Activated CD8-positive, alpha-beta T cell treated with anti-CD3 and anti-CD28 coated beads for 36 hours (primary cell): ENCODE measurements around the gene WNT9A. TPM values are rescaled to one million over a fixed set of nuclear protein-coding genes. Genes with fewer than 3 reads are reported as not detected.

Experiments used
- ATAC-seq: fragments of 200-7000 bp; cut with Tn5 transposase; one replicate; pipeline ENCODE4 v1.10.0; 2021; ENCODE audit warnings: mild to moderate bottlenecking, moderate library complexity
- CTCF ChIA-PET: fragments of 350-600 bp; sonication (Branson Sonifier 250); formaldehyde crosslinking; loops from one replicate; lab custom pipeline; 2021; ENCODE audit warnings: antibody characterized with exemption; lab: Charles Lee
- POLR2A ChIA-PET: fragments of 350-600 bp; sonication (Branson Sonifier 250); formaldehyde crosslinking; loops from one replicate; lab custom pipeline; 2021; ENCODE audit warnings: antibody characterized with exemption; lab: Charles Lee
- DNase-seq: peaks from one replicate; pipeline ENCODE4 v3.0.0-alpha.2; 2020
- H3K27ac Mint-ChIP-seq: one replicate; pipeline ENCODE4 v1.8.0; 2021; ENCODE audit warnings: mild to moderate bottlenecking, mixed read lengths
- H3K27me3 Mint-ChIP-seq: one replicate; pipeline ENCODE4 v1.8.0; 2021; ENCODE audit warnings: mixed read lengths
- H3K36me3 Mint-ChIP-seq: one replicate; pipeline ENCODE4 v1.8.0; 2021; ENCODE audit warnings: low read depth, mixed read lengths
- H3K4me1 Mint-ChIP-seq: one replicate; pipeline ENCODE4 v1.8.0; 2021; ENCODE audit warnings: low read depth, mixed read lengths
- H3K4me3 Mint-ChIP-seq: one replicate; pipeline ENCODE4 v1.8.0; 2021; ENCODE audit warnings: mild to moderate bottlenecking, moderate library complexity, mixed read lengths
- H3K9me3 Mint-ChIP-seq: one replicate; pipeline ENCODE4 v1.8.0; 2021; ENCODE audit warnings: mixed read lengths
- CTCF ChIP-seq: fragments of 200-600 bp; IDR thresholded peaks from one replicate; pipeline ENCODE4 v1.8.0; 2022; ENCODE audit warnings: antibody characterized with exemption, mild to moderate bottlenecking
- intact Hi-C: fragments of 100-400 bp; cut with micrococcal nuclease; formaldehyde crosslinking; loops from one replicate; pipeline ENCODE4 v1.10.0; 2022
- total RNA-seq, 2 experiments: library from RNA; stranded (reverse); gene quantifications; one replicate each; pipeline ENCODE4 v1.2.3, GENCODE V29; 2021

The WNT9A gene
- total RNA-seq, 2 experiments from 2014 or later: not detected

- H3K27ac Mint-ChIP-seq: no peak overlapping the region
- no peak for TF ChIP-seq CTCF
- ChIA-PET CTCF (interaction anchor here (0.9 to 1.4 kb wide), 2 partner anchors 11 to 125 kb away, joined by 3 to 5 read pairs; no protein-coding TSS in a partner anchor), POLR2A (interaction anchor here (1.1 kb wide), 1 partner anchor 63 kb away, joined by 3 read pairs; no protein-coding TSS in a partner anchor)
- intact Hi-C loops: no loop called here
- H3K4me3 Mint-ChIP-seq: no peak overlapping the region
- DNase-seq: peak; percentile 57
- H3K36me3 Mint-ChIP-seq: no peaks in the 10 kb centered on the region
- H3K27me3 Mint-ChIP-seq: no peaks in the 10 kb centered on the region
- peaks cover 20% of the 10 kb centered on the region for H3K4me1 Mint-ChIP-seq
- no peaks in the 10 kb centered on the region for H3K9me3 Mint-ChIP-seq
- peak; percentile 38 for ATAC-seq
Measured at GRCh38 chr1:227886993-227887696, 60.6 kb downstream of the WNT9A start.

GRCh38 chr1:227886503-227886961 lies 61.2 kb downstream of the WNT9A start:
- TF ChIP-seq CTCF: no peak
- Mint-ChIP-seq H3K27ac (peak overlapping the region; percentile 38), H3K4me3 (no peak overlapping the region), H3K9me3 (no peaks in the 10 kb centered on the region), H3K4me1 (peaks cover 20% of the 10 kb centered on the region), H3K36me3 (no peaks in the 10 kb centered on the region), H3K27me3 (no peaks in the 10 kb centered on the region)
- ATAC-seq: no peak
- POLR2A ChIA-PET: no interaction called here
- DNase-seq: no peak
- intact Hi-C loops: no loop called here
- CTCF ChIA-PET: interaction anchor here (0.9 to 1.4 kb wide), 2 partner anchors 11 to 124 kb away, joined by 3 to 5 read pairs; no protein-coding TSS in a partner anchor

GRCh38 chr1:227885648-227886502 lies 61.9 kb downstream of the WNT9A start:
- Mint-ChIP-seq H3K9me3 (no peaks in the 10 kb centered on the region), H3K4me3 (no peak overlapping the region), H3K27ac (peak overlapping the region; percentile 75), H3K36me3 (no peaks in the 10 kb centered on the region), H3K4me1 (peaks cover 20% of the 10 kb centered on the region), H3K27me3 (no peaks in the 10 kb centered on the region)
- intact Hi-C loops: no loop called here
- CTCF ChIA-PET: interaction anchor here (0.9 to 1.4 kb wide), 3 partner anchors 10 to 124 kb away, joined by 3 to 5 read pairs (median 3); no protein-coding TSS in a partner anchor
- TF ChIP-seq CTCF: no peak
- ATAC-seq: peak; percentile 2
- DNase-seq: no peak
- POLR2A ChIA-PET: no interaction called here

GRCh38 chr1:227885135-227885647 lies 62.5 kb downstream of the WNT9A start:
- no peak for TF ChIP-seq CTCF
- H3K4me1 Mint-ChIP-seq: peaks cover 20% of the 10 kb centered on the region
- CTCF ChIA-PET: interaction anchor here (1.0 kb wide), 1 partner anchor 62 kb away, joined by 3 read pairs; no protein-coding TSS in a partner anchor
- no peak overlapping the region for H3K4me3 Mint-ChIP-seq
- DNase-seq: peak; percentile 37
- no peaks in the 10 kb centered on the region for H3K9me3 Mint-ChIP-seq
- H3K27me3 Mint-ChIP-seq: no peaks in the 10 kb centered on the region
- intact Hi-C loops: no loop called here
- POLR2A ChIA-PET: no interaction called here
- peak; percentile 50 for ATAC-seq
- H3K27ac Mint-ChIP-seq: peak overlapping the region; percentile 75
- no peaks in the 10 kb centered on the region for H3K36me3 Mint-ChIP-seq
